CD4-positive, alpha-beta T cell treated with Interleukin-21 for 1 hour (primary cell): ENCODE data around the gene LMNA.
A peak's percentile ranks its signal among the peaks of the same experiment; 100 is the strongest.

Experiments used
- DNase-seq: peaks from one replicate; pipeline ENCODE4 v3.0.0-alpha.2; 2020

Gene LMNA

GRCh38 chr1:156082309-156083091, 32.0 kb upstream of the LMNA start, which contains the start of gene MEX3A:
TSS of gene MEX3A (minus strand) at chr1:156082465. CDS start at chr1:156081998, 467 bp downstream.
- peak; percentile 63 for DNase-seq

- DNase-seq, result no peak
Observed at GRCh38 chr1:156083800-156084790, 30.4 kb upstream of the LMNA start.

GRCh38 chr1:156086256-156086662, 28.3 kb upstream of the LMNA start:
- no peak for DNase-seq

GRCh38 chr1:156089704-156090103, 24.8 kb upstream of the LMNA start:
- DNase-seq, result no peak

GRCh38 chr1:156090138-156090839, 24.2 kb upstream of the LMNA start:
- no peak for DNase-seq

- peak; percentile 88 for DNase-seq
Observed at GRCh38 chr1:156090840-156091188, 23.7 kb upstream of the LMNA start.

GRCh38 chr1:156091610-156092009, 22.9 kb upstream of the LMNA start:
- DNase-seq, result no peak

GRCh38 chr1:156095906-156096508, 18.5 kb upstream of the LMNA start:
- no peak for DNase-seq

GRCh38 chr1:156096640-156097391, 17.7 kb upstream of the LMNA start:
- DNase-seq, result peak; percentile 94

- no peak for DNase-seq
Observed at GRCh38 chr1:156097499-156098178, 16.9 kb upstream of the LMNA start.

- no peak for DNase-seq
Observed at GRCh38 chr1:156098784-156099183, 15.7 kb upstream of the LMNA start.

- no peak for DNase-seq
Observed at GRCh38 chr1:156099282-156099681, 15.2 kb upstream of the LMNA start.

GRCh38 chr1:156100205-156100995, 14.1 kb upstream of the LMNA start:
- DNase-seq, result no peak

GRCh38 chr1:156101880-156102279, 12.6 kb upstream of the LMNA start:
- DNase-seq, result no peak

GRCh38 chr1:156102633-156103511, 11.6 kb upstream of the LMNA start:
- no peak for DNase-seq

- peak; percentile 48 for DNase-seq
Observed at GRCh38 chr1:156103521-156103947, 11.0 kb upstream of the LMNA start.

- DNase-seq, result peak; percentile 89
Observed at GRCh38 chr1:156104065-156104810, 10.3 kb upstream of the LMNA start.
